Measurements from ENCODE around the gene GSC.
"Not testable (repeated sequence)": the region's sequence is repeated elsewhere in the genome, so short reads cannot be mapped to it uniquely, and the experiment has no call there.

GSC gene

DNA sequence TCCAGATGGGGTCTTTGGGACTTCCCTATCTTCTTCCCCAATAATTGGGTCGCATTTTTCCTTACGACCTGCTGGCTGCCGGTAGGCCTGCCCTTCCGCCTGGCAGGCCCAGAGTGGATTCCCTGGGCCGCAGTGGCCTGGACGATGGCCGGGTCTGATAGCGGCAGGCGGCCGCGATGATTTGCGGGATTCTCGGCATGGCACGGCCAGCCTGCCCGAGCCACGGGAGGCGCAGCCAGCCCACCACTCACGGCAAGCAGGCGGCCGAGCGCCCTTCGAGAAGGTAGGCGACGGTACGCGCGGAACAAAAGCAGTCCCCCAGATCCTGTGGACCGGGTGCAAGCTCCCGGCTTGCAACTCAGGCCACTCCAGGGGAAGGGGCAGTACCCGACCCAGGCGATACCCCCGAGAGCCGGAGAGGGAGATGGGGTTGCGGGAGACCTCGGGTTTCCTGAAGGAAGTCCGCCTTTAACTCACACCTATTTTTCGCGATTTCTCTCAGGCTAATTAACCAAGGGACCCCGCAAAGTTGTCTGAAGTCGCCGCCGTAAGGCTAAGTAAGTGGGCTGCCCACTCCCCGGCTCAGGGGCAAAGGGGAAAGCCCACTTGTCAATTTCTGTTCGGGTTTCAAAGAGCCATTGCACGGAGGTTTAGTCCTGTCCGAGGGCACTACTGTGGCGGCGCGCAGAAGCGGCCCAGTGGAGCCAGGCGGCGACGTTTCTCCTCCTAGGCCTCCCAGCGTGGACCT lies 1.4 kb upstream of the GSC start:
- DNase-seq: no peak

GRCh38 chr14:94770815-94771157 lies 873 bp upstream of the GSC start:
- no peak for DNase-seq

GRCh38 chr14:94770251-94770749 lies 387 bp upstream of the GSC start:
- no peak for DNase-seq

DNA sequence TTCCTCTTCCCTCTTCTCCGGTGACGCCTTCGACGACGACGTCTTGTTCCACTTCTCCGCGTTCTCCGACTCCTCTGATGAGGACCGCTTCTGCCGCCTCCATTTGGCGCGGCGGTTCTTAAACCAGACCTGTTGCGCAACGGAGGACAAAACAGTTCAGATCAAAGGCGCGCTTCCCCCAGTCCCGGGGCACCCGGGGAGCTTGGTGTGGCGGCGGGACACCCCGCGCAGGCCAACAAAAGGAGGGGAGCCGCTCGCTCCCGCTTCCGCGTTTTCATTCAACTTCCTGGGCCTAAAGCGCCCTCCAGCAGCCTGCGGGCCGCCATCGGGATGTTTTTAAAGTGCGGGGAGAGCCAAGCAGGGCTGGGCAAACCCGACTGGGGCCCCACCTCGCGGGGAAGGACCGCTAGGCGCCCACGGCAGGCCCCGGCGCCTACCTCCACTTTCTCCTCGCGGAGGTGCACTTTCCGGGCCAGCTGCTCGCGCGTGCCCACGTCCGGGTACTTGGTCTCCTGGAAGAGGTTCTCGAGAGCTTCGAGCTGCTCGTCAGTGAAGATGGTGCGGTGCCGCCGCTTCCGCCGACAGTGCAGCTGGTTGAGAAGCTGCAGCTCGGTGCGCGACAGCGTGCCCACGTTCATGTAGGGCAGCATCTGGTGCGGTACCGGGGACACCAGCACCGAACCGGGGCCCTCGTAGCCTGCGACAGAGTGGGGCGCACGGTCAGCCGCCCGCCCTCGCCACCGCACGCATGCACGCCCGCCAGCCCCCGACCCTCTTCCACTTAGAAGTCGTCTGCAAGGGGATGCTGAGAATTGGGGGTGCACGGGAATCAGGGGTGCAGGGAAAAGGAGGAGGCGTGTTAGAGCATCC lies 1.2 kb downstream of the GSC start:
- DNase-seq: peak in 1 of 2 donors; percentile 22

GRCh38 chr14:94768141-94768520 lies 1.8 kb downstream of the GSC start:
- DNase-seq: no peak

- no peak for DNase-seq
Measured at GRCh38 chr14:94767321-94767878, 2.5 kb downstream of the GSC start.

DNA sequence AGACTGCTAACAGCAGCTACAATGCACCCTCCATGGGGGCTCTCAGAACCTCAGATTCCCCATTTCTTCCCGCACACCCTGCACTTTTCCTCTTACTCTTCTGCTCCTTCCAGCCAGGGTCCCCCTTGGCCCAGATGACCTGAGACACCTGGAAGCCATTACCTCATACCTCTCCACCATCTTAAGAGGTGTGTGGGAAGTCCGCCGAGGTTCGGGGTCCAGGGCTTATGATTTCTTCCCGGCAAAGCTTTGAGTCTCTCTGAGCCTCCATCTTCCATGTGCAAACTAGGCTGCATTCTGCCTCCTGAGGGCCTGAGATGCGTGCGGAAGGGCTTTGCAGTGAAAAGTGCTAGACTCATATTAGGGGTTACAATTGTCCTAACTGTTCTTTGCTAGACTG lies 5.3 kb downstream of the GSC start:
- no peak for DNase-seq

GRCh38 chr14:94762431-94762830 lies 7.5 kb downstream of the GSC start:
- DNase-seq: no peak

DNA sequence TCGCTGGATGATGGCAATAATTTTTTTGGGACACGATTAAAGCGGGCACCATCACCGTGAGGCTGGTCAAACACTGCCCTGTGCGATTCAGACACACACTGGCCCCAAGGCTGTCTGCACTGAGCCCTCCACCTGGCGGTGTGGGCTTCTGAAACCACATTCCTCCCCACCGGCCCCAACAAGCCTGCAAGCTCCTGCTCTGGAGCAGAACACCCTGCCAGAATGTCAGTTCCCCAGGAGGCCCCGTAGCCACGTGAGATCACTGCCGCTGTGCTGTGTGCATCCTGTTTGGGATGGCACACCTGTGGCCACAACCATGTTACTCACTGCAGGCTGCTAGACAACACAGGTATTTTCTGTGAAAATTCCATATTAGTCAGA lies 7.9 kb downstream of the GSC start:
- no peak for DNase-seq

- no peak for DNase-seq
Measured at GRCh38 chr14:94761348-94761996, 8.4 kb downstream of the GSC start.

DNA sequence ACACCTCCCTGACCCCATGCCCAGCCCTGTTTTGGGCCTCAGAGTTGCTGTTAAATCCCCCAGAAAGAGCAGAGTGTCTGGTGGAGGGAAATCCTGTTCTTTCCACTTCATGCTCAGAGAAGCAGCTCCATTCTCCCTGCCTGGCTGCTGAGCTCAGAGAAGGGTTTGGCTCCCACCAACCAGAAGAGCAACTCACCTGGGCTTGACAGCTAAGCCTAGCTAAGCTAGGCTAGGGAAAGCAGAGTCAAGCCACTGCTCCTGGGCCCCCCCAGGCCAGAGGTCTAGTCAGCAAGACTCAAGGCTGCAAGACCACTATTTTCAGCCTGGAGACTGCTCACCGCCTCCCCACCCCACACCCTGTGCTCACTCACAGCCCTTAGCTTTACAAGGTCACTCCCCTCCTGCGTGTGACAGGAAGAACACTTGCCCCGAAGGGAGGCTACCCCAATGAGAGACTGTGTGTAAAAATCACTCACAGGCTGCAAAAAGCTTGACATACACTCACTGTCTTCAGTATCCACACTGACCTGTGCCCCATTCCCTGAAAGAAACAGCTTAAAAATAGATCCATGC lies 13.5 kb downstream of the GSC start:
- no peak for DNase-seq

DNA sequence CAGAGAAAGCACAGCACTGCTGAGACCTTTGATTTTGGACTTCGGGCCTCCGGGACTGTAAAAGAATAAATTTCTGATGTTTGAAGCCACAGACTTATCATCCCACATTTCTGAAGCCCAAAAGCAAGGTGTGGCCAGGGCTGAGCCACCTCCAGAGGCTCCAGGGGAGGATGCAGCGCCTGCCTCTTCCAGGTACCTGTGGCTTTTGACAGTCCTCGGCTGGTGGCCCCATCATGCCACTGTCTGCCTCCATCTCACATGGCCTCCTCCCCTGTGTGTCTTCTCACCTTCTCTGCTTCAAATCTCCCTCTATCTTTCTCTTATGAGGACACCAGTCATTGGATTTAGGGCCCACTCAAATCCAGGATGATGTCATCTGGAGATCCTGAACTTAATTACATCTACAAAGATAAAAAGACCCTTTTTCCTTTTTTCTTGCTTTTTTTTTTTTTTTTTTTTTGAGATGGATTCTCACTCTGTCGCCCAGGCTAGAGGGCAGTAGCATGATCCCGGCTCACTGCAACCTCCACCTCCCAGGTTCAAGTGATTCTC lies 15.4 kb downstream of the GSC start:
- DNase-seq: no peak

- DNase-seq: no peak
Measured at GRCh38 chr14:94752591-94753436, 17.1 kb downstream of the GSC start.

DNA sequence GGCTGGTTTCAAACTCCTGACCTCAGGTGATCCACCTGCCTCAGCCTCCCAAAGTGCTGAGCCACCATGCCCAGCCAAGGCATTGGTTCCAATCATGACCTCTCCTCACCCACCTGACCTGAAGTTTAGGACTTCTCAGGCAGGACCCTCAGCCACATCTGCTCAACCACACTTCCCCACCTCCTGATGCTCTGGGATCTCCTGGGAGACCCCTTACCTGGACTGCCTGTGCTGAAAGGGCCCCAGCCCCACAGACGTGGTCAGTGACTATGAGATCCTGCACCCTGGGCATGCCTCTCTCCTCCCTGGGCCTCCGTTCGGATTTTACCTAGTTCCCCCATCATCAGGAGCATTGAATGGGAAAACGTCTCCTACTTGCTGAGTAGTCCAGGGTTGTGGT lies 18.0 kb downstream of the GSC start:
- DNase-seq: no peak

- DNase-seq: no peak
Measured at GRCh38 chr14:94751321-94751720, 18.6 kb downstream of the GSC start.

DNA sequence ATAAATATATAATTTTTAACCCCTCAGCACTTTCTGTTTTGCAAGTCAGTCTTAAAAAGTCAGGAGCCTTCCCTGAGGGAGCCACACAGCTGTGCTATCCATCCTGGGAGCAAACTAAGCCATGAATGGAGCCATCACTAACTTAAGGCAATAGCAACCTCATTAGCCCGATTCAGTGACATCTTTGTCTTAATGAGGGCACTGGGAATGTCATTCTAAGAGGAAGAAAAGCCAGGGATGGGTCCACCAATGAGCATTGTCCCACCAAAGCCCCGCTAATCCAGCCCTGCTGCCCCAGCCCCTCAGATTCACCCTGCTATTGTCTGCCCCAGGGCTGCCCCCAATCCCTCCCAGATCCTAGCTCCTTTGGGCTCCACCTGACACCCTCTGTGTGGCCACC lies 19.5 kb downstream of the GSC start:
- DNase-seq: no peak

GRCh38 chr14:94748667-94749347 lies 21.1 kb downstream of the GSC start:
- no peak for DNase-seq

DNA sequence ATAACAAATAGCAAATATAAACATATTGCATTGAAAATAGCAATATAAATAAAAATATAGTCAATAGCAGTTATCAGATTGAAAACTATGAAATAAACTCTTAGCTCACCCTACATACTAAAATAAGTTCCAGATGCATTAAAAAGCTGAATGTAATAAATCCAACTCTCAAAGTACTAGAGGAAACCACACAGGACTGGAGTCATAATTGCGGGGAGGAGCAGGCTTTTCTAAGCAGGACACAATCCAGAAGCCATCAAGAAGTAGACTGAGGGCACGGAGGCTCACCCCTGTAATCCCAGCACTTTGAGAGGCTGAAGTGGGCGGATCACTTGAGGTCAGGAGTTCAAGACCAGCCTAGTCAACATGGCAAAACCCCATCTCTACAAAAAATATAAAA lies 22.2 kb downstream of the GSC start:
- no peak for DNase-seq

GRCh38 chr14:94747153-94747552 lies 22.8 kb downstream of the GSC start:
- DNase-seq: not testable (repeated sequence)

DNA sequence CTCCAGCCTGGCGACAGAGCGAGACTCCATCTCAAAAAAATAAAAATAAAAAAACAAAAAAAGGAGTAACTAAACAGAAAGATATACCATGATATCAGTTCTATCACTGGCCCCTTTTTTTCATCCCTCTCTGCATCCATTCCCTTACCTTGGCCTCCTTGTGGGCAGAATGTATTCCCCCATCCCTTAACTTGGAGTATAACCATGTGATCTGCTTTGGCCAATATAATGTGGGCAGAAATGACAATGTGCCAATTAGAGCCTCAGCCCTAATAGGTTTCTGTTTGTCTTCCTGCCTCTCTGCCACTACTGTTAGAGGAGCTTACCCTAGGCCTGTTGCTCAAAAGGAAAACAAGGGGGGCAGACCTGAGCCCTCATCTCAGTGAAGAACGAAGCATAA lies 23.8 kb downstream of the GSC start:
- no peak for DNase-seq

- no peak for DNase-seq
Measured at GRCh38 chr14:94738751-94739150, 31.2 kb downstream of the GSC start.

Measured in CD4-positive, alpha-beta T cell treated with Interleukin-4 for 1 hour (primary cell).